ENCODE data around the gene F5.

Gene F5

GRCh38 chr1:169576241-169576934 lies 9.9 kb downstream of the F5 start:
- POLR2A ChIA-PET = no interaction called here
- DNase-seq (ENCODE audit: extremely low spot score) = no peak

DNA sequence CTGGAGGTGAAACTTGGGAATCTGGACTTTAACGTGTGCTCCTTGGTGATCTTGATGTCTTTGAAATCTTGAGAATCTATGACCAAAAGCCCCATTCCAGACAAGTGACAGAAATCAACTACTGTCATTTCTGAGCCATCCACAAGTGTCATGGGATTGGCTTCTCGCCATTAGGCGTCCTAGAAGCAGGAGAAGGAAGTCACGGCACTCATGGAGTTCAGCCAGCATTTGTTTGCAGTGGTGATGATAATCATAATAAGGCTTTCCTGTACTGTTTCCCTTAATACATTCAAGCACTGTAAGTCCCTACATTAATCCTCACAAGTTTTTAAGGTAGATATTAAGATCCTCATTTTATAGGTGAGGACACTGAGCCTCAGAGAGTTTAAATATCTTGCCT lies 11.9 kb downstream of the F5 start:
- TF ChIP-seq HDGF (IDR thresholded peaks at IDR 0.05; ENCODE audit: borderline replicate concordance) (no peak), SP1 (IDR thresholded peaks at IDR 0.05) (no peak), CTBP1 (IDR thresholded peaks at IDR 0.05; ENCODE audit: borderline replicate concordance) (no peak), ZNF384 (IDR thresholded peaks at IDR 0.05) (no peak), SUZ12 (IDR thresholded peaks at IDR 0.05) (no peak)
- ChIA-PET POLR2A (no interaction called here), CTCF (no interaction called here)
- DNase-seq (ENCODE audit: extremely low spot score) = no peak

More at GRCh38 chr1:169576241-169576934, 9.9 kb downstream of the F5 start:
- CTCF ChIA-PET = interaction anchor here (1.5 kb wide), 1 partner anchor 10 kb away, joined by 6 read pairs; the partner anchor contains the start of gene F5
- no peak for TF ChIP-seq NFRKB (IDR thresholded peaks at IDR 0.05)
- no peak for TF ChIP-seq TARDBP (IDR thresholded peaks at IDR 0.05)
- TF ChIP-seq FOXK2 (IDR thresholded peaks at IDR 0.05) = no peak
- TF ChIP-seq SUZ12 (IDR thresholded peaks at IDR 0.05) = no peak
- TF ChIP-seq FOXA1 (IDR thresholded peaks at IDR 0.05) = no peak
- no peak for TF ChIP-seq ELF4 (IDR thresholded peaks at IDR 0.05)
- no peak for TF ChIP-seq CTBP1 (IDR thresholded peaks at IDR 0.05; ENCODE audit: borderline replicate concordance)
- TF ChIP-seq BHLHE40 (IDR thresholded peaks at IDR 0.05; ENCODE audit: borderline replicate concordance) = no peak
- TF ChIP-seq SP1 (IDR thresholded peaks at IDR 0.05) = no peak
- TF ChIP-seq LEF1 (IDR thresholded peaks at IDR 0.05; ENCODE audit: borderline replicate concordance) = no peak
- no peak for TF ChIP-seq L3MBTL2 (conservative IDR thresholded peaks at IDR 0.05)
- TF ChIP-seq FOXM1 (IDR thresholded peaks at IDR 0.05; ENCODE audit: borderline replicate concordance) = no peak
- no peak for TF ChIP-seq PKNOX1 (IDR thresholded peaks at IDR 0.05)
- no peak for TF ChIP-seq ZNF384 (IDR thresholded peaks at IDR 0.05)

GRCh38 chr1:169572187-169572586 lies 14.1 kb downstream of the F5 start:
- TF ChIP-seq ZNF384 (IDR thresholded peaks at IDR 0.05) (no peak), HDGF (IDR thresholded peaks at IDR 0.05; ENCODE audit: borderline replicate concordance) (no peak), FOXA1 (IDR thresholded peaks at IDR 0.05) (no peak), NFRKB (IDR thresholded peaks at IDR 0.05) (no peak), TARDBP (IDR thresholded peaks at IDR 0.05) (no peak), SUZ12 (IDR thresholded peaks at IDR 0.05) (no peak), L3MBTL2 (conservative IDR thresholded peaks at IDR 0.05) (no peak), CTBP1 (IDR thresholded peaks at IDR 0.05; ENCODE audit: borderline replicate concordance) (no peak), SP1 (IDR thresholded peaks at IDR 0.05) (no peak), ARNT (IDR thresholded peaks at IDR 0.05) (no peak), FOXK2 (IDR thresholded peaks at IDR 0.05) (no peak), PKNOX1 (IDR thresholded peaks at IDR 0.05) (no peak), ELF4 (IDR thresholded peaks at IDR 0.05) (no peak)
- CTCF ChIA-PET = no interaction called here
- POLR2A ChIA-PET = no interaction called here
- no peak for DNase-seq (ENCODE audit: extremely low spot score)

DNA sequence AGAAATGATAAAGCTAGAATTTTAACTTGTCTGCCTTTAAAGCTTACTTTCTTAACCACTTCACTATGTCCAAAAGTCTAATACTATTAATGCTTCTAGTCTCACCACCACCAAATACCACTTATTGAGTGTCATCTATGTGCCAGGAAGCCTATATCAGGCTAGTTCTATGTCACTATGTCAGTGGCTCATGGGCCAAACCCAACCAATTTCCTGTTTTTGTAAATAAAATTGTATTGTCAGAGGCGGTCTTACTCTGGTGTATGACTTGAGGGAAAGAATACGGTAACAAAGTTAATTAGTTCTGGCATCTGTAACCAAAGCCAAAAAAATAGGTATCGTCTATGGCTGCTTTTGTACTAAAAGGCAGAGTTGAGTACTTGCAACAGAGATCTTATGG lies 14.8 kb downstream of the F5 start:
- ChIA-PET POLR2A (no interaction called here), CTCF (no interaction called here)
- TF ChIP-seq ELF4 (IDR thresholded peaks at IDR 0.05) = no peak
- no peak for DNase-seq (ENCODE audit: extremely low spot score)

- DNase-seq (ENCODE audit: extremely low spot score) = no peak
- ChIA-PET CTCF (interaction anchor here (1.1 kb wide), 1 partner anchor 142 kb away, joined by 3 read pairs; no protein-coding TSS in a partner anchor), POLR2A (no interaction called here)
- no peak for TF ChIP-seq HDGF (IDR thresholded peaks at IDR 0.05; ENCODE audit: borderline replicate concordance)
- no peak for TF ChIP-seq FOXK2 (IDR thresholded peaks at IDR 0.05)
- TF ChIP-seq SUZ12 (IDR thresholded peaks at IDR 0.05) = no peak
- TF ChIP-seq L3MBTL2 (conservative IDR thresholded peaks at IDR 0.05) = no peak
- no peak for TF ChIP-seq ZNF384 (IDR thresholded peaks at IDR 0.05)
- no peak for TF ChIP-seq ARNT (IDR thresholded peaks at IDR 0.05)
- no peak for TF ChIP-seq SP1 (IDR thresholded peaks at IDR 0.05)
- no peak for TF ChIP-seq NFRKB (IDR thresholded peaks at IDR 0.05)
- no peak for TF ChIP-seq ELF4 (IDR thresholded peaks at IDR 0.05)
- TF ChIP-seq FOXA1 (IDR thresholded peaks at IDR 0.05) = no peak
- TF ChIP-seq CTBP1 (IDR thresholded peaks at IDR 0.05; ENCODE audit: borderline replicate concordance) = no peak
- no peak for TF ChIP-seq TARDBP (IDR thresholded peaks at IDR 0.05)
- TF ChIP-seq PKNOX1 (IDR thresholded peaks at IDR 0.05) = no peak
- TF ChIP-seq BHLHE40 (IDR thresholded peaks at IDR 0.05; ENCODE audit: borderline replicate concordance) = no peak
- no peak for TF ChIP-seq LEF1 (IDR thresholded peaks at IDR 0.05; ENCODE audit: borderline replicate concordance)
- TF ChIP-seq FOXM1 (IDR thresholded peaks at IDR 0.05; ENCODE audit: borderline replicate concordance) = no peak
These were observed 16.1 kb downstream of the F5 start for GRCh38 chr1:169570172-169570574.

DNA sequence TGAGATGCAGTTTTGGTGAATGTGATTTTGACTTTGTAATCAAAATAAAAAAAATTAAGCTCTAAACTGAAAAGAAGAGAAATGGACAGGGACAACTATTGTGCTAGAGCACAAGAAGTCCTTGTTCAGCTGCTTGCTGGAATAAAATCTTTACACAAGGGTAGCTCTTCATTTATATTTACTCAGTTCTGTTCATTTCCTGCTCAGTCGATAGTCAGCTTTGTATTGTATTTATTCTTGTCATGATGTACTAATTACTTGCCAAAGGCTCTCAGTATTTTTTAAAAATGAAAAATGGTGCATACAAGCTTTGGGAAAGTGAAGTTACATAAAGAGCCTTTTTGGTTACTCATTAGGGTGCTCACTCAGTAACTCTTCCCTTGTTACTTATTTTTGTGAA lies 17.8 kb downstream of the F5 start:
- CTCF ChIA-PET = interaction anchor here (1.3 kb wide), 1 partner anchor 18 kb away, joined by 4 read pairs; no protein-coding TSS in a partner anchor
- TF ChIP-seq BHLHE40 (IDR thresholded peaks at IDR 0.05; ENCODE audit: borderline replicate concordance) (no peak), NFRKB (IDR thresholded peaks at IDR 0.05) (no peak), FOXM1 (IDR thresholded peaks at IDR 0.05; ENCODE audit: borderline replicate concordance) (no peak), ZNF384 (IDR thresholded peaks at IDR 0.05) (no peak), TARDBP (IDR thresholded peaks at IDR 0.05) (no peak), FOXK2 (IDR thresholded peaks at IDR 0.05) (no peak), SP1 (IDR thresholded peaks at IDR 0.05) (no peak), ARNT (IDR thresholded peaks at IDR 0.05) (no peak), SUZ12 (IDR thresholded peaks at IDR 0.05) (no peak), LEF1 (IDR thresholded peaks at IDR 0.05; ENCODE audit: borderline replicate concordance) (no peak), PKNOX1 (IDR thresholded peaks at IDR 0.05) (no peak), ELF4 (IDR thresholded peaks at IDR 0.05) (no peak), CTBP1 (IDR thresholded peaks at IDR 0.05; ENCODE audit: borderline replicate concordance) (no peak), FOXA1 (IDR thresholded peaks at IDR 0.05) (no peak), HDGF (IDR thresholded peaks at IDR 0.05; ENCODE audit: borderline replicate concordance) (no peak), L3MBTL2 (conservative IDR thresholded peaks at IDR 0.05) (no peak)
- DNase-seq (ENCODE audit: extremely low spot score) = no peak
- POLR2A ChIA-PET = no interaction called here
